Neural progenitor cell (in vitro differentiated cells): Measurements from ENCODE around the gene CYP26B1.

ENCODE experiments used
- CTCF ChIP-seq: fragments of 200-600 bp; sonication (generic); IDR thresholded peaks from 2 replicates; pipeline ENCODE4 v1.5.1; 2017; ENCODE audit warnings: antibody characterized with exemption, mild to moderate bottlenecking
- EZH2 ChIP-seq: fragments of 200-600 bp; sonication (generic); IDR thresholded peaks from 2 replicates; pipeline ENCODE4 v1.6.1; 2017; ENCODE audit warnings: antibody characterized with exemption, mild to moderate bottlenecking, moderate library complexity
- EZH2phosphoT487 ChIP-seq: fragments of 200-600 bp; sonication (generic); IDR thresholded peaks from 2 replicates; pipeline ENCODE4 v1.6.1; 2017; ENCODE audit warnings: antibody characterized with exemption

GRCh38 chr2:72112981-72113846, 34.4 kb downstream of the CYP26B1 start:
- no peak for TF ChIP-seq CTCF
- TF ChIP-seq EZH2, result no peak
- no peak for TF ChIP-seq EZH2phosphoT487
